ENCODE data around the gene TUBB1.

- TF ChIP-seq POLR2A (IDR thresholded peaks at IDR 0.05; ENCODE audit: low read length) (no peak), GATA1 (IDR thresholded peaks at IDR 0.05; ENCODE audit: low read depth, low read length) (no peak)
Observed at GRCh38 chr20:58990651-58991445, 28.4 kb upstream of the TUBB1 start.
